ENCODE data around the gene TENM4.

DNA sequence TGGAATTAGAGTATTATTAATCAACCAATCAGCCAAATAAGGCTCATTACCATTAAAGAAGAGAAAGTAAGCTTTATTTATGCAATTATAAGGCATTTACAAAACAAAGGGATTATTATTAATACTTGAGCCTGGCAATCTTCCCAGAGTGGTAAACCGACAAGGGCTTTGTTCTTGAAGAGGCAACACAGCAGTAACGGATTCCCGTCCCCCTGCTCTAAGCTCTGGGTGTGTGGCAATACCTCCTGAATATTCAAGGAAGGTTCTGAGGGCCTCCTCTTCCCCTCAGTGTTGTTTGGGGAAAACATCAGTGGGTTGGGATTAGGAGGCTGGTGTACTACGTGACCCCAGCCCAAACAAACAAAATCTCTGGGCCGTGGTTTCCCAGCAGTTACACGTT lies 176.5 kb downstream of the TENM4 start:
- TF ChIP-seq, protein P1, sequence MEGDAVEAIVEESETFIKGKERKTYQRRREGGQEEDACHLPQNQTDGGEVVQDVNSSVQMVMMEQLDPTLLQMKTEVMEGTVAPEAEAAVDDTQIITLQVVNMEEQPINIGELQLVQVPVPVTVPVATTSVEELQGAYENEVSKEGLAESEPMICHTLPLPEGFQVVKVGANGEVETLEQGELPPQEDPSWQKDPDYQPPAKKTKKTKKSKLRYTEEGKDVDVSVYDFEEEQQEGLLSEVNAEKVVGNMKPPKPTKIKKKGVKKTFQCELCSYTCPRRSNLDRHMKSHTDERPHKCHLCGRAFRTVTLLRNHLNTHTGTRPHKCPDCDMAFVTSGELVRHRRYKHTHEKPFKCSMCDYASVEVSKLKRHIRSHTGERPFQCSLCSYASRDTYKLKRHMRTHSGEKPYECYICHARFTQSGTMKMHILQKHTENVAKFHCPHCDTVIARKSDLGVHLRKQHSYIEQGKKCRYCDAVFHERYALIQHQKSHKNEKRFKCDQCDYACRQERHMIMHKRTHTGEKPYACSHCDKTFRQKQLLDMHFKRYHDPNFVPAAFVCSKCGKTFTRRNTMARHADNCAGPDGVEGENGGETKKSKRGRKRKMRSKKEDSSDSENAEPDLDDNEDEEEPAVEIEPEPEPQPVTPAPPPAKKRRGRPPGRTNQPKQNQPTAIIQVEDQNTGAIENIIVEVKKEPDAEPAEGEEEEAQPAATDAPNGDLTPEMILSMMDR (IDR thresholded peaks at IDR 0.05), result no peak
- TF ChIP-seq, protein P2, sequence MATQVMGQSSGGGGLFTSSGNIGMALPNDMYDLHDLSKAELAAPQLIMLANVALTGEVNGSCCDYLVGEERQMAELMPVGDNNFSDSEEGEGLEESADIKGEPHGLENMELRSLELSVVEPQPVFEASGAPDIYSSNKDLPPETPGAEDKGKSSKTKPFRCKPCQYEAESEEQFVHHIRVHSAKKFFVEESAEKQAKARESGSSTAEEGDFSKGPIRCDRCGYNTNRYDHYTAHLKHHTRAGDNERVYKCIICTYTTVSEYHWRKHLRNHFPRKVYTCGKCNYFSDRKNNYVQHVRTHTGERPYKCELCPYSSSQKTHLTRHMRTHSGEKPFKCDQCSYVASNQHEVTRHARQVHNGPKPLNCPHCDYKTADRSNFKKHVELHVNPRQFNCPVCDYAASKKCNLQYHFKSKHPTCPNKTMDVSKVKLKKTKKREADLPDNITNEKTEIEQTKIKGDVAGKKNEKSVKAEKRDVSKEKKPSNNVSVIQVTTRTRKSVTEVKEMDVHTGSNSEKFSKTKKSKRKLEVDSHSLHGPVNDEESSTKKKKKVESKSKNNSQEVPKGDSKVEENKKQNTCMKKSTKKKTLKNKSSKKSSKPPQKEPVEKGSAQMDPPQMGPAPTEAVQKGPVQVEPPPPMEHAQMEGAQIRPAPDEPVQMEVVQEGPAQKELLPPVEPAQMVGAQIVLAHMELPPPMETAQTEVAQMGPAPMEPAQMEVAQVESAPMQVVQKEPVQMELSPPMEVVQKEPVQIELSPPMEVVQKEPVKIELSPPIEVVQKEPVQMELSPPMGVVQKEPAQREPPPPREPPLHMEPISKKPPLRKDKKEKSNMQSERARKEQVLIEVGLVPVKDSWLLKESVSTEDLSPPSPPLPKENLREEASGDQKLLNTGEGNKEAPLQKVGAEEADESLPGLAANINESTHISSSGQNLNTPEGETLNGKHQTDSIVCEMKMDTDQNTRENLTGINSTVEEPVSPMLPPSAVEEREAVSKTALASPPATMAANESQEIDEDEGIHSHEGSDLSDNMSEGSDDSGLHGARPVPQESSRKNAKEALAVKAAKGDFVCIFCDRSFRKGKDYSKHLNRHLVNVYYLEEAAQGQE (IDR thresholded peaks at IDR 0.05; ENCODE audit: low read depth, low read length), result no peak
- TF ChIP-seq GABPA (IDR thresholded peaks at IDR 0.05; ENCODE audit: low read depth) (no peak), FOSL2 (IDR thresholded peaks at IDR 0.05; ENCODE audit: borderline replicate concordance, low read depth) (no peak), EP300 (IDR thresholded peaks at IDR 0.05; ENCODE audit: borderline replicate concordance in 1 of 2, low read depth in 1 of 2, low read length in 1 of 2) (no peak), FOXJ3 (CRISPR knock-in tag; IDR thresholded peaks at IDR 0.05) (no peak)
- TF ChIP-seq, protein P3, sequence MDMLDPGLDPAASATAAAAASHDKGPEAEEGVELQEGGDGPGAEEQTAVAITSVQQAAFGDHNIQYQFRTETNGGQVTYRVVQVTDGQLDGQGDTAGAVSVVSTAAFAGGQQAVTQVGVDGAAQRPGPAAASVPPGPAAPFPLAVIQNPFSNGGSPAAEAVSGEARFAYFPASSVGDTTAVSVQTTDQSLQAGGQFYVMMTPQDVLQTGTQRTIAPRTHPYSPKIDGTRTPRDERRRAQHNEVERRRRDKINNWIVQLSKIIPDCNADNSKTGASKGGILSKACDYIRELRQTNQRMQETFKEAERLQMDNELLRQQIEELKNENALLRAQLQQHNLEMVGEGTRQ (IDR thresholded peaks at IDR 0.05; ENCODE audit: borderline replicate concordance, low read depth, low read length), result no peak

All from SK-N-SH (cell line).